MCF 10A (cell line): ENCODE results near the gene MARCHF2. TPM values are rescaled to one million over a fixed set of nuclear protein-coding genes. Genes with fewer than 3 reads are reported as not detected.

ENCODE experiments used
- BruUV-seq: library from RNA; stranded (reverse); fragments of 400-500 nt; replicated peaks from 2 replicates; lab custom pipeline; 2021; lab: Mats Ljungman, UMichigan
- CTCF ChIA-PET: fragments of 300-600 bp; sonication (Branson Sonifier 250); formaldehyde crosslinking; extraction: SDS; loops from one replicate; lab custom pipeline; 2021; ENCODE audit warnings: antibody characterized with exemption, inconsistent platforms; lab: Yijun Ruan, JAX
- POLR2A ChIA-PET: fragments of 300-600, 350-650 bp; sonication (Branson Sonifier 250); formaldehyde crosslinking; extraction: SDS; loops from one replicate; lab custom pipeline; 2020; ENCODE audit warnings: antibody characterized with exemption, inconsistent platforms; lab: Yijun Ruan, JAX
- DNase-seq: peaks from one replicate; pipeline ENCODE4 v3.0.0-alpha.2; 2018; ENCODE audit not compliant: unreplicated experiment
- H3K27ac Mint-ChIP-seq: one replicate; pipeline ENCODE4 v1.8.0; 2022; ENCODE audit warnings: mild to moderate bottlenecking, low read depth, mixed read lengths; ENCODE audit not compliant: unreplicated experiment
- H3K27me3 Mint-ChIP-seq: one replicate; pipeline ENCODE4 v1.8.0; 2022; ENCODE audit warnings: mixed read lengths; ENCODE audit not compliant: insufficient read depth, unreplicated experiment
- H3K36me3 Mint-ChIP-seq: one replicate; pipeline ENCODE4 v1.8.0; 2022; ENCODE audit warnings: mild to moderate bottlenecking, moderate library complexity, mixed read lengths; ENCODE audit not compliant: insufficient read depth, unreplicated experiment
- H3K4me1 Mint-ChIP-seq: one replicate; pipeline ENCODE4 v1.8.0; 2022; ENCODE audit warnings: mixed read lengths; ENCODE audit not compliant: insufficient read depth, unreplicated experiment
- H3K4me3 Mint-ChIP-seq: one replicate; pipeline ENCODE4 v1.8.0; 2022; ENCODE audit warnings: mild to moderate bottlenecking, moderate library complexity, mixed read lengths; ENCODE audit not compliant: unreplicated experiment
- H3K9me3 Mint-ChIP-seq: one replicate; pipeline ENCODE4 v1.8.0; 2022; ENCODE audit warnings: mixed read lengths; ENCODE audit not compliant: unreplicated experiment
- CTCF ChIP-seq: fragments of 200-600 bp; IDR thresholded peaks from one replicate; pipeline ENCODE4 v1.8.0; 2022; ENCODE audit warnings: antibody characterized with exemption, mild to moderate bottlenecking; ENCODE audit not compliant: unreplicated experiment
- intact Hi-C: fragments of 100-400 bp; cut with micrococcal nuclease; formaldehyde crosslinking; loops from 2 replicates; pipeline ENCODE4 v1.14.1; 2022
- total RNA-seq: library from RNA; stranded (reverse); gene quantifications from 2 replicates; pipeline ENCODE4 v1.2.3, GENCODE V29; 2022

The MARCHF2 gene
- total RNA-seq, 1 experiment from 2014 or later = 8.3 TPM

- ChIA-PET CTCF (interaction anchor here (0.6 to 1.0 kb wide), 3 partner anchors 12 to 121 kb away, joined by 3 to 4 read pairs (median 3); no protein-coding TSS in a partner anchor), POLR2A (interaction anchor here (1.6 kb wide), 1 partner anchor 14 kb away, joined by 3 read pairs; the partner anchor contains the start of gene HNRNPM)
- intact Hi-C loops = loop anchor here (10.0 kb wide), 1 partner anchor 104 kb away; no protein-coding TSS in a partner anchor
- TF ChIP-seq CTCF = no peak
- H3K27me3 Mint-ChIP-seq = no peaks in the 10 kb centered on the region
- H3K4me3 Mint-ChIP-seq = no peak overlapping the region
- peaks cover 39% of the 10 kb centered on the region for H3K4me1 Mint-ChIP-seq
- DNase-seq = no peak
- H3K9me3 Mint-ChIP-seq = no peaks in the 10 kb centered on the region
- H3K36me3 Mint-ChIP-seq = peaks cover 66% of the 10 kb centered on the region
- peak overlapping the region; percentile 69 for H3K27ac Mint-ChIP-seq
- no TSS peak for BruUV-seq
These were observed 45.3 kb downstream of the MARCHF2 start for GRCh38 chr19:8458380-8458779.

- Mint-ChIP-seq H3K27ac (peak overlapping the region; percentile 69), H3K4me1 (peaks cover 36% of the 10 kb centered on the region), H3K4me3 (no peak overlapping the region), H3K9me3 (no peaks in the 10 kb centered on the region), H3K27me3 (no peaks in the 10 kb centered on the region), H3K36me3 (peaks cover 69% of the 10 kb centered on the region)
- intact Hi-C loops = loop anchor here (10.0 kb wide), 1 partner anchor 104 kb away; no protein-coding TSS in a partner anchor
- ChIA-PET CTCF (interaction anchor here (1.3 to 1.9 kb wide), 2 partner anchors 47 to 105 kb away, joined by 4 to 5 read pairs; no protein-coding TSS in a partner anchor), POLR2A (interaction anchor here (0.6 to 1.5 kb wide), 2 partner anchors 46 to 132 kb away, joined by 3 to 5 read pairs; partner anchors contain the start of gene MARCHF2)
- no peak for DNase-seq
- no peak for TF ChIP-seq CTCF
- BruUV-seq = no TSS peak
These were observed 46.0 kb downstream of the MARCHF2 start for GRCh38 chr19:8459095-8459494.

- DNase-seq = peak; percentile 17
- intact Hi-C loops = loop anchor here (10.0 kb wide), 1 partner anchor 105 kb away; no protein-coding TSS in a partner anchor
- no TSS peak for BruUV-seq
- TF ChIP-seq CTCF = no peak
- ChIA-PET POLR2A (interaction anchor here (0.6 to 1.5 kb wide), 4 partner anchors 13 to 131 kb away, joined by 3 to 5 read pairs (median 4); partner anchors contain the start of genes MARCHF2 and ZNF414), CTCF (interaction anchor here (1.0 to 1.9 kb wide), 5 partner anchors 10 to 206 kb away, joined by 3 to 5 read pairs (median 3); no protein-coding TSS in a partner anchor)
- H3K4me3 Mint-ChIP-seq = no peak overlapping the region
- peak overlapping the region; percentile 69 for H3K27ac Mint-ChIP-seq
- H3K27me3 Mint-ChIP-seq = no peaks in the 10 kb centered on the region
- H3K36me3 Mint-ChIP-seq = peaks cover 72% of the 10 kb centered on the region
- H3K4me1 Mint-ChIP-seq = peaks cover 30% of the 10 kb centered on the region
- no peaks in the 10 kb centered on the region for H3K9me3 Mint-ChIP-seq
These were observed 46.6 kb downstream of the MARCHF2 start for GRCh38 chr19:8459520-8460270.
